Gastrocnemius medialis (tissue), 4 donors: Measurements from ENCODE around the gene CXCL1.

Experiments
- CTCF ChIP-seq, 5 experiments: fragments of 450-650 bp in 3 of 5; fragments of 200-600 bp in 2 of 5; sonication (generic) in 2 of 5; IDR thresholded peaks in 4 of 5; conservative IDR thresholded peaks in 1 of 5; 1 replicate in 4 of 5; 2 replicates in 1 of 5; pipeline ENCODE4 v1.5.1; 2016 to 2019; ENCODE audit warnings: antibody characterized with exemption in 5 of 5, mild to moderate bottlenecking in 3 of 5, moderate library complexity in 3 of 5
- POLR2A ChIP-seq, 2 donors: fragments of 450-650 bp; IDR thresholded peaks; one replicate each; pipeline ENCODE4 v1.6.1; 2017; ENCODE audit warnings: antibody characterized with exemption in 2 of 2, mild to moderate bottlenecking in 2 of 2, moderate library complexity in 2 of 2

GRCh38 chr4:73866246-73866645 lies 2.9 kb upstream of the CXCL1 start:
- no peak for TF ChIP-seq CTCF (IDR thresholded peaks at IDR 0.05 in 4 of 5, conservative IDR thresholded peaks at IDR 0.05 in 1 of 5)
- TF ChIP-seq POLR2A (IDR thresholded peaks at IDR 0.05), result no peak
